ENCODE results near the gene JUND. TPM values are rescaled to one million over a fixed set of nuclear protein-coding genes. Genes with fewer than 3 reads are reported as not detected.

JUND gene
- total RNA-seq, 4 donors from 2014 or later: 193 to 394 (median 316) TPM

GRCh38 chr19:18312092-18312534, 30.7 kb upstream of the JUND start:
- Histone ChIP-seq H3K27ac (no peak overlapping the region), H3K4me3 (replicated peaks in 1 of 3) (no peak overlapping the region), H3K9me3 (no peaks in the 10 kb centered on the region), H3K36me3 (peaks cover 7 to 10% of the 10 kb centered on the region in 2 donors), H3K4me1 (peaks cover 5 to 26% of the 10 kb centered on the region in 2 donors), H3K27me3 (no peaks in the 10 kb centered on the region)
- intact Hi-C loops (cut with DNase I): no loop called here
- no peak for DNase-seq
- TF ChIP-seq CTCF (IDR thresholded peaks at IDR 0.05): no peak
- no peak for TF ChIP-seq POLR2A (IDR thresholded peaks at IDR 0.05)
- 100% methylated on average over 2 of the region's 11 CpGs; no CpG with 5 or more reads in 1 of the 2 donors for WGBS, 2 donors

GRCh38 chr19:18311502-18312091, 30.2 kb upstream of the JUND start:
- Histone ChIP-seq H3K4me3 (replicated peaks in 1 of 3) (no peak overlapping the region), H3K36me3 (peaks cover 7 to 10% of the 10 kb centered on the region in 2 donors), H3K27me3 (no peaks in the 10 kb centered on the region), H3K4me1 (peaks cover 7 to 31% of the 10 kb centered on the region in 2 donors), H3K27ac (no peak overlapping the region), H3K9me3 (no peaks in the 10 kb centered on the region)
- intact Hi-C loops (cut with DNase I): no loop called here
- WGBS, 2 donors: 96 to 97% methylated on average over 14 to 18 of the region's 22 CpGs
- no peak for TF ChIP-seq POLR2A (IDR thresholded peaks at IDR 0.05)
- TF ChIP-seq CTCF (IDR thresholded peaks at IDR 0.05): no peak
- DNase-seq: no peak

- TF ChIP-seq CTCF (IDR thresholded peaks at IDR 0.05) (no peak), POLR2A (IDR thresholded peaks at IDR 0.05) (no peak)
- Histone ChIP-seq H3K4me1 (peaks cover 11 to 35% of the 10 kb centered on the region in 2 donors), H3K9me3 (no peaks in the 10 kb centered on the region), H3K27me3 (no peaks in the 10 kb centered on the region), H3K36me3 (peaks cover 7 to 10% of the 10 kb centered on the region in 2 donors), H3K4me3 (replicated peaks in 1 of 3) (no peak overlapping the region), H3K27ac (no peak overlapping the region)
- intact Hi-C loops (cut with DNase I): no loop called here
- DNase-seq: no peak
- 76 to 100% methylated on average over 4 to 6 of the region's 13 CpGs for WGBS, 2 donors
Observed at GRCh38 chr19:18310966-18311365, 29.5 kb upstream of the JUND start.

- TF ChIP-seq CTCF (IDR thresholded peaks at IDR 0.05) (no peak), POLR2A (IDR thresholded peaks at IDR 0.05) (no peak)
- Histone ChIP-seq H3K9me3 (no peaks in the 10 kb centered on the region), H3K36me3 (peaks cover 7 to 10% of the 10 kb centered on the region in 2 donors), H3K27ac (no peak overlapping the region), H3K4me3 (replicated peaks in 1 of 3) (no peak overlapping the region), H3K27me3 (no peaks in the 10 kb centered on the region), H3K4me1 (peaks cover 13 to 40% of the 10 kb centered on the region in 2 donors)
- WGBS, 2 donors: 95% methylated on average over 18 to 23 of the region's 23 CpGs
- intact Hi-C loops (cut with DNase I): no loop called here
- no peak for DNase-seq
Observed at GRCh38 chr19:18310118-18310909, 28.9 kb upstream of the JUND start.

GRCh38 chr19:18309525-18310064, 28.2 kb upstream of the JUND start:
- H3K4me3 ChIP-seq (replicated peaks in 1 of 3): no peak overlapping the region
- peaks cover 7 to 10% of the 10 kb centered on the region in 2 donors for H3K36me3 ChIP-seq
- H3K27me3 ChIP-seq: no peaks in the 10 kb centered on the region
- peaks cover 20 to 47% of the 10 kb centered on the region in 2 donors for H3K4me1 ChIP-seq
- no peak for DNase-seq
- TF ChIP-seq POLR2A (IDR thresholded peaks at IDR 0.05): no peak
- no peak for TF ChIP-seq CTCF (IDR thresholded peaks at IDR 0.05)
- no peak overlapping the region for H3K27ac ChIP-seq
- intact Hi-C loops (cut with DNase I): no loop called here
- no peaks in the 10 kb centered on the region for H3K9me3 ChIP-seq
- WGBS, 2 donors: 91 to 97% methylated on average over 12 to 32 of the region's 33 CpGs
